ENCODE data around the gene CPE. TPM values are rescaled to one million over a fixed set of nuclear protein-coding genes. Genes with fewer than 3 reads are reported as not detected.
A peak's percentile ranks its signal among the peaks of the same experiment; 100 is the strongest.

Gene CPE
- total and polyA plus RNA-seq, 2 experiments from 2014 or later = 238 TPM

GRCh38 chr4:165368114-165368513 lies 10.7 kb upstream of the CPE start:
- no peaks in the 10 kb centered on the region for H3K36me3 ChIP-seq
- H3K4me3 ChIP-seq = no peak overlapping the region
- H3K4me1 ChIP-seq (ENCODE audit: low read depth) = no peaks in the 10 kb centered on the region
- H3K27me3 ChIP-seq = no peaks in the 10 kb centered on the region
- no peak for DNase-seq (ENCODE audit: low read depth in 1 of 2, low spot score in 1 of 2)
- H3K27ac ChIP-seq = no peak overlapping the region
- no peaks in the 10 kb centered on the region for H3K9me3 ChIP-seq (ENCODE audit: low read depth)
- TF ChIP-seq, protein P1, sequence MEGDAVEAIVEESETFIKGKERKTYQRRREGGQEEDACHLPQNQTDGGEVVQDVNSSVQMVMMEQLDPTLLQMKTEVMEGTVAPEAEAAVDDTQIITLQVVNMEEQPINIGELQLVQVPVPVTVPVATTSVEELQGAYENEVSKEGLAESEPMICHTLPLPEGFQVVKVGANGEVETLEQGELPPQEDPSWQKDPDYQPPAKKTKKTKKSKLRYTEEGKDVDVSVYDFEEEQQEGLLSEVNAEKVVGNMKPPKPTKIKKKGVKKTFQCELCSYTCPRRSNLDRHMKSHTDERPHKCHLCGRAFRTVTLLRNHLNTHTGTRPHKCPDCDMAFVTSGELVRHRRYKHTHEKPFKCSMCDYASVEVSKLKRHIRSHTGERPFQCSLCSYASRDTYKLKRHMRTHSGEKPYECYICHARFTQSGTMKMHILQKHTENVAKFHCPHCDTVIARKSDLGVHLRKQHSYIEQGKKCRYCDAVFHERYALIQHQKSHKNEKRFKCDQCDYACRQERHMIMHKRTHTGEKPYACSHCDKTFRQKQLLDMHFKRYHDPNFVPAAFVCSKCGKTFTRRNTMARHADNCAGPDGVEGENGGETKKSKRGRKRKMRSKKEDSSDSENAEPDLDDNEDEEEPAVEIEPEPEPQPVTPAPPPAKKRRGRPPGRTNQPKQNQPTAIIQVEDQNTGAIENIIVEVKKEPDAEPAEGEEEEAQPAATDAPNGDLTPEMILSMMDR (IDR thresholded peaks at IDR 0.05; ENCODE audit: low read depth, low read length) = no peak

- no peak for DNase-seq (ENCODE audit: low read depth in 1 of 2, low spot score in 1 of 2)
- no peaks in the 10 kb centered on the region for H3K4me1 ChIP-seq (ENCODE audit: low read depth)
- TF ChIP-seq, protein P1 (IDR thresholded peaks at IDR 0.05; ENCODE audit: low read depth, low read length) = no peak
- no peaks in the 10 kb centered on the region for H3K27me3 ChIP-seq
- no peaks in the 10 kb centered on the region for H3K36me3 ChIP-seq
- no peak overlapping the region for H3K27ac ChIP-seq
- H3K9me3 ChIP-seq (ENCODE audit: low read depth) = no peaks in the 10 kb centered on the region
- no peak overlapping the region for H3K4me3 ChIP-seq
These were observed 10.2 kb upstream of the CPE start for GRCh38 chr4:165368567-165368966.

- TF ChIP-seq, protein P1 (IDR thresholded peaks at IDR 0.05; ENCODE audit: low read depth, low read length) = no peak
- DNase-seq (ENCODE audit: low read depth in 1 of 2, low spot score in 1 of 2) = peak in 1 of 2 donors; percentile 47
- Histone ChIP-seq H3K4me3 (no peak overlapping the region), H3K36me3 (no peaks in the 10 kb centered on the region), H3K4me1 (ENCODE audit: low read depth) (no peaks in the 10 kb centered on the region), H3K27ac (no peak overlapping the region), H3K27me3 (no peaks in the 10 kb centered on the region), H3K9me3 (ENCODE audit: low read depth) (no peaks in the 10 kb centered on the region)
These were observed 9.3 kb upstream of the CPE start for GRCh38 chr4:165369522-165369921.

DNA sequence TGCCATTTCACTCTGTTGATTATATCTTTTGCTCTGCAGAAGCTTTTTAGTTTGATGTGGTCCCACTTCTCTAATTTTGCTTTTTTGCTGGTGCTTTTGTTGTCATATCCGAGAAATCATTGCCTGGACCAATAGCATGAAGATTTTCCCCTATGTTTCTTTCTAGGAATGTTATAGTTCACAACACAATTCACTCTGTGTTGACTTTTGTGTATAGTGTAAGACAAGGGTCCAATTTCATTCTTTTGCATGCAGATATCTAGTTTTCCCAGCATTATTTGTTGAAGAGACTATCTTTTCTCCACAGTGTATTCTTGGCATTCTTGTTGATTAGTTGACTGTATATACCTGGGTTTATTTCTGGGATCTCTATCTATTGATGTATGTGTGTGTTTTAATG lies 8.3 kb upstream of the CPE start:
- Histone ChIP-seq H3K4me3 (no peak overlapping the region), H3K4me1 (ENCODE audit: low read depth) (no peaks in the 10 kb centered on the region), H3K9me3 (ENCODE audit: low read depth) (no peaks in the 10 kb centered on the region), H3K27me3 (no peaks in the 10 kb centered on the region), H3K36me3 (no peaks in the 10 kb centered on the region), H3K27ac (no peak overlapping the region)
- TF ChIP-seq, protein P1 (IDR thresholded peaks at IDR 0.05; ENCODE audit: low read depth, low read length) = no peak
- no peak for DNase-seq (ENCODE audit: low read depth in 1 of 2, low spot score in 1 of 2)

DNA sequence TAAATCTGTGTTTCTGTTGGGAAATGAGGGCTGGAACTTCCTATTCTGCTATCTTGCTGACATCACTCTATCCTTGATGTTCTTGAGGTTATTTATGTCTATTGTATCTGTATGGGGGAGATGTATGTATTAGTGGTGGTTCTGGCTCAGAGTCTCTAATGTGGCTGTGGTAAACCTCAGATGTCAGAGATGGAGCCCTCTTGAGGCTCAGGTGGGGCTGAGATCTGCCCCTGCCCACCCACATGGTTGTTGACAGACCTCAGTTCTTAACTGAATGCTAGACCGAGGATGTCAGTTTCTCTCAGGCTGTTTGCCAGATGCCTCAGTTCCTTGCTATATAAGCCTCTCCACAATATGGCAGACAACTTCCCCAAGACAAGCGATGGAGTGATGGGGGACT lies 3.3 kb upstream of the CPE start:
- no peaks in the 10 kb centered on the region for H3K36me3 ChIP-seq
- no peak for DNase-seq (ENCODE audit: low read depth in 1 of 2, low spot score in 1 of 2)
- H3K27ac ChIP-seq = no peak overlapping the region
- no peaks in the 10 kb centered on the region for H3K27me3 ChIP-seq
- TF ChIP-seq, protein P1 (IDR thresholded peaks at IDR 0.05; ENCODE audit: low read depth, low read length) = no peak
- no peaks in the 10 kb centered on the region for H3K9me3 ChIP-seq (ENCODE audit: low read depth)
- H3K4me3 ChIP-seq = no peak overlapping the region
- no peaks in the 10 kb centered on the region for H3K4me1 ChIP-seq (ENCODE audit: low read depth)

GRCh38 chr4:165378398-165378744 lies 437 bp upstream of the CPE start:
- Histone ChIP-seq H3K4me1 (ENCODE audit: low read depth) (peaks cover 10% of the 10 kb centered on the region), H3K27ac (peak overlapping the region; percentile 82), H3K36me3 (no peaks in the 10 kb centered on the region), H3K9me3 (ENCODE audit: low read depth) (no peaks in the 10 kb centered on the region), H3K27me3 (no peaks in the 10 kb centered on the region), H3K4me3 (peak overlapping the region; percentile 88)
- TF ChIP-seq, protein P1 (IDR thresholded peaks at IDR 0.05; ENCODE audit: low read depth, low read length) = no peak
- no peak for DNase-seq (ENCODE audit: low read depth in 1 of 2, low spot score in 1 of 2)
